ENCODE measurements around the gene SLC41A1. TPM values are rescaled to one million over a fixed set of nuclear protein-coding genes. Genes with fewer than 3 reads are reported as not detected.

The SLC41A1 gene
- total and polyA plus RNA-seq, 2 experiments from 2014 or later: 11.8 to 30.0 TPM

- Mint-ChIP-seq H3K9me3 (peaks cover 13% of the 10 kb centered on the region; the same call in 2 of the 3 replicates), H3K4me1 (peaks cover 8% of the 10 kb centered on the region), H3K4me3 (no peak overlapping the region), H3K27ac (no peak overlapping the region), H3K27me3 (ENCODE audit: insufficient read depth, low read depth, poor library complexity) (peaks cover 22% of the 10 kb centered on the region), H3K36me3 (ENCODE audit: low read depth) (no peaks in the 10 kb centered on the region)
- Histone ChIP-seq H3F3A (replicated peaks; ENCODE audit: low read depth) (peaks cover 3% of the 10 kb centered on the region; the same call in 1 of the 2 replicates), H3K4me1 (ENCODE audit: insufficient read depth) (peaks cover 9% of the 10 kb centered on the region), H3K4me2 (no peak overlapping the region), H3K36me3 (ENCODE audit: insufficient read depth) (no peaks in the 10 kb centered on the region; the same call in 1 of the 2 replicates), H3K79me2 (replicated peaks; ENCODE audit: insufficient read depth) (no peaks in the 10 kb centered on the region), H2AFZ (no peak overlapping the region), H3K27ac (ENCODE audit: low read depth) (no peak overlapping the region), H3K9me2 (ENCODE audit: insufficient read depth) (no peaks in the 10 kb centered on the region), H3K27me3 (ENCODE audit: insufficient read depth) (peaks cover 32% of the 10 kb centered on the region), H3K4me3 (no peak overlapping the region), H4K20me1 (replicated peaks; ENCODE audit: insufficient read depth) (no peaks in the 10 kb centered on the region; the same call in 1 of the 2 replicates)
- ATAC-seq: no peak
- DNase-seq (ENCODE audit: low spot score): no peak
- TF ChIP-seq ZNF462 (CRISPR knock-in tag; IDR thresholded peaks at IDR 0.05) (no peak), STAT1 (IDR thresholded peaks at IDR 0.05; ENCODE audit: unreplicated experiment) (no peak)
These were observed 35.0 kb downstream of the SLC41A1 start for GRCh38 chr1:205777994-205778393.

- ATAC-seq (no peak), DNase-seq (ENCODE audit: low spot score) (no peak)
- H3K27me3 Mint-ChIP-seq (ENCODE audit: insufficient read depth, low read depth, poor library complexity): peaks cover 26% of the 10 kb centered on the region
- peaks cover 13% of the 10 kb centered on the region; the same call in 2 of the 3 replicates for H3K9me3 Mint-ChIP-seq
- Histone ChIP-seq H3K9me2 (ENCODE audit: insufficient read depth) (no peaks in the 10 kb centered on the region), H3K4me2 (no peak overlapping the region), H3K27ac (ENCODE audit: low read depth) (no peak overlapping the region), H3K4me3 (peak overlapping the region; percentile 68; the same call in 1 of the 2 replicates), H3K79me2 (replicated peaks; ENCODE audit: insufficient read depth) (no peaks in the 10 kb centered on the region), H3K4me1 (ENCODE audit: insufficient read depth) (peaks cover 9% of the 10 kb centered on the region), H3F3A (replicated peaks; ENCODE audit: low read depth) (peaks cover 3% of the 10 kb centered on the region; the same call in 1 of the 2 replicates), H4K20me1 (replicated peaks; ENCODE audit: insufficient read depth) (peaks cover 4% of the 10 kb centered on the region; the same call in 1 of the 2 replicates), H3K36me3 (ENCODE audit: insufficient read depth) (no peaks in the 10 kb centered on the region; the same call in none of the 2 replicates), H2AFZ (no peak overlapping the region), H3K27me3 (ENCODE audit: insufficient read depth) (peaks cover 41% of the 10 kb centered on the region)
- peak overlapping the region; percentile 75 for H3K4me3 Mint-ChIP-seq
- H3K27ac Mint-ChIP-seq: no peak overlapping the region
- peaks cover 8% of the 10 kb centered on the region for H3K4me1 Mint-ChIP-seq
- H3K36me3 Mint-ChIP-seq (ENCODE audit: low read depth): no peaks in the 10 kb centered on the region
- TF ChIP-seq STAT1 (IDR thresholded peaks at IDR 0.05; ENCODE audit: unreplicated experiment) (no peak), REST (IDR thresholded peaks at IDR 0.05; ENCODE audit: unreplicated experiment) (no peak), EZH2phosphoT487 (IDR thresholded peaks at IDR 0.05; ENCODE audit: unreplicated experiment) (no peak), CREB1 (CRISPR knock-in tag; IDR thresholded peaks at IDR 0.05; ENCODE audit: low read depth) (no peak)
These were observed 37.3 kb downstream of the SLC41A1 start for GRCh38 chr1:205775717-205776056.
